GM19240 (cell line): ENCODE measurements around the gene HSD11B2.
"Not testable (repeated sequence)": the region's sequence is repeated elsewhere in the genome, so short reads cannot be mapped to it uniquely, and the experiment has no call there.

ENCODE experiments used
- DNase-seq: peaks from one replicate; pipeline ENCODE4 v3.0.0; 2011; ENCODE audit warnings: low spot score; ENCODE audit not compliant: insufficient read length

Gene HSD11B2

DNA sequence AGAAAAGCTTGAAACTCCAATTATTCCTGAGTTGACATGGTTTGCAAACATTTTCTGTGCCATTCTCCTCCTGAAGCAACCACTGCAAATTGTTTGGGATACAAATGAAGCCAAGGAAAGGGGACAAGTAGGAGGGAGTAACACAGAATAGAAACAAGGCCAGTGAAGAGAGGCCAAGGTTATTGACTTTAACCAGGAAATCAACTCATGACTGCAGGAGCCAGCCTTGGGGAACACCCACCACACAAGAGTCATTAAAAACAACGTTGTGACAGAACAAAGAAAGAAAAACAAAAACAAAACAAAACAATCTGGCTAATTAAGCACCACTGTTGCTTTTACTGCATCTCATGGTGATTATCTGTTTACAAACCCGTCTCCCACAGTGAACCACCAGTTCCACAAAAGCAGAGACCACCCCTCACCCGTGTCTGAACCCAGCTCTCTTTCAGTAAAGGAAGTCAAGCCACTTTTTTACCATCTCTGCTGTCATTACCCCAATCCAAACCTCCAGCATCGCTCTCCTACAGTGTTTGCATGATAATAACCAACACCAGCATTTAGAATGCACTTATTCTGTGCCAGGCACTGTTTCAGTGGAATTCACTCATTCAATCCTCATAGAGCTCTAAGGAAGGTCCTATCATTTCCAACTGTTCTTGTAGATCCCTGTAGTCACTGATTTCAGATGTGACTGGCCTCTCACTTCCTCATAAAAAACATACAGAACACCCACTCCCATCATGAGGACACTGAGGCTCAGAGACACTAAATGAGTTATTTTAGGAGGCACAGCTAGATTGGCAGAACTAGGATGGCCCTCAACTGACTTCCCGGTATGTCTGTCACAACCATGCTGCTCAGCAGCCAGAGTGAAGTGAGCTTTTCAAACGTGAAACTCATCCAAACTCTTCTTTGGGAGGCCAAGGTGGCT, 16.7 kb upstream of the HSD11B2 start:
- no peak for DNase-seq

DNA sequence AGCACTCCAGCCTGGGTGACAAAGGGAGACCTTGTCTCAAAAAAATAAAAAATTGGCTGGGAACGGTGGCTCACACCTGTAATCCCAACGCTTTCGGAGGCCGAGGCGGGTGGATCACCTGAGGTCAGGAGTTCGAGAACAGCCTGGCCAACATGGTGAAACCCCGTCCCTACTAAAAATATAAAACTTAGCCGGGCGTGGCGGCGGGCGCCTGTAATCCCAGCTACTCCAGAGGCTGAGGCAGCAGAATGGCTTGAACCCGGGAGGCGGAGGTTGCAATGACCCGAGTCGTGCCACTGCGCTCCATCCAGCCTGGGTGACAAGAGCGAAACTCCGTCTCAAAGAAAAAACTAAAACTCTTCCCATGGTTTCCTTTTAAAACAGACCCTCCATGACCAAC, 15.5 kb upstream of the HSD11B2 start:
- not testable (repeated sequence) for DNase-seq

DNA sequence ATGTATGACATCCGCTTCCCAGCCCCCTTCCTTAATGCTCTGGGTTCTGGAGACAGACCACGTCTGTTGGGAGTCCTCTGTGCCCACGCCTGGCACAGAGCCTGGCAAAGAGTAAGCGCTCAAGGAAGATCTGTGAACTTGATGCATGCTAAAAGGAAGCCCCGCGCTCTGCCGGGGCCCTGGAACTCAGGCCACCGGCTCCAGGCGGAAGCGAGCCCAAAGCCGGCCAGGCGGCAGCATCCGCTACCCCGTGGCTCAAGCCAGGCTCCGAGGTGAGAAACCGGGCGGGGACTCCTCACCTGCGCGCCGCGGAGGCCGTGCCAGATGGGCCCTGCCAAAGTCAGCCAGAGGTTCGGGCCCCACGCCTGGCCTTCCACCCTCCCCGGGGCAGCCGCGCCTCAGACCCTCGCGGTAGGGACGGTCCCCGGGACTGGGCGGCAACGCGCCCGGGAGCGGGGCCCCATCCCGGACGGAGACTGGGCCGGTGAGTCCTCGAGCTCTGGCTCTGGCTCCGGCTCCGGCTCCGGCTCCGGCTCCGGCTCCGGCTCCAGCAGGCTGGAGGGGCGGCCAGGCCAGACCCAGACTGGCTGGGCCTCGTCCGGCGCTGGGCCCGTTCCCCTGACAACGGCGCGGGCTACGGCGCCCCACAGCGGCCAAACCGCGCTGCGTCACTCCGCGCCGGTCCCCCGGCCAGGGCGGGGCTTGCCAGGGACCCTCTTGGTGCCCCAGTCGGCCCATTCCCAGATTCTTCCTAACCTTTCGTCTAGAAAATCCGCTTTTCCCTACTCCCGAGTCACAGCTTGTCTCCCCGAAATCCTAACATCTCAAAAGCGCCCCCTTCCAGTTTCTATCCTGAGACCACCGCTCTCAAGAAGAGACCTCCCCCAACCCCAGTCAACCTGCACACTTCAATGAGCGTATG, 14.8 kb upstream of the HSD11B2 start, which contains the start of gene ZDHHC1:
TSS of gene ZDHHC1 (minus strand) at position 606 of the 922 bp plus-strand sequence. CDS start 8,702 bp downstream, outside the sequence.
- peak; percentile 84 for DNase-seq

DNA sequence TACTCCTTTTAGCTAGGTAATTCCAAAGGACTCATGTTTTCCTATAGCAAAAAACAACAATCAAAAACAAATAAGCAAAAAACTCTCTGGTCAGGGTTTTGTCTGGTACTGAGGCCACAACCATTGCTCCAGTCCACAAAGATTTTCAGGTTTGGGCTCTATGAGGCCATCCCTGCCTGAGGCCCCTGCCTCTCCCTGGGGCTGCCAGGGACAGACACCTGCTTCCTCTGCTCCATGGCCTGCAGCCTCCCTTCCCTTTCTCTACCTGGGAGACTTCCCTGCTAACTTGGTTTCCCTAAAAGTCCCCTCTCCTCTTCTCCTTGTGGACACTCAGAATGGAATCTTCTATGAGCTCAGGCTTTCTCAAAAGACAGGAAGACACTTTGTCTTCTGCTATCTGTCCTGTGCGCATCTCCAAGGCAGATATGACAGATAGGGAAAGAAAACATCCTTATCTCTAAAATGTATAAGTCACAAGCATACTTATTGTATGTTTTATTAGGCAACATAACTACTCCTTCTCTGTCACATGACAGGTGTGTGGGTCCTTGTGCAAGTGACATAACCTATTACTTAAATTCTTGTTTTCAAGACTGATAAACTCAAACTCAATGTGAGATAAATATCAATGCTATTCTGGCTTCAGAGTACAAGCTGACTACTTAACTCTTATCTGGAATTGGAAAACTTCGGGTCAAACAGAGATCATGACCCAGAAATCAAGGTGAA, 13.4 kb upstream of the HSD11B2 start:
- DNase-seq: no peak

DNA sequence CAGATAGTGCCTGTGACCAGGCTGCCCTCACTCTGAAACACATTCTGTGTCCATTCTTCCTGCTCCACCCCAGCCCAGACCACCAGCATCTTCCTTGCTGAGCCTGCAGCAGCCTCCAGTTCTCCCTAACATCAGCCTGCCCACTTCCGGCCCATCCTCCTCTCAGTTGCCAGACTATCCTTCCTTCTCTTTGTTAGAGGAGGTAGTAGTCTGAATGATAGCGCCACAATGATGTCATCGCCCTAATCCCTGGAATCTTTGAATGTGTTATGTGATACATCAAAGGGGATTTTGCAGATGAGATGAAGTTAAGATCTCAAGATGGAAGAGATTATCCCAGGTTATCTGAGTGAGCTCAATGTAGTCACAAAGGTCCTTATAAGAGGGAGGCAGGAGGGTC, 11.4 kb upstream of the HSD11B2 start:
- no peak for DNase-seq

DNA sequence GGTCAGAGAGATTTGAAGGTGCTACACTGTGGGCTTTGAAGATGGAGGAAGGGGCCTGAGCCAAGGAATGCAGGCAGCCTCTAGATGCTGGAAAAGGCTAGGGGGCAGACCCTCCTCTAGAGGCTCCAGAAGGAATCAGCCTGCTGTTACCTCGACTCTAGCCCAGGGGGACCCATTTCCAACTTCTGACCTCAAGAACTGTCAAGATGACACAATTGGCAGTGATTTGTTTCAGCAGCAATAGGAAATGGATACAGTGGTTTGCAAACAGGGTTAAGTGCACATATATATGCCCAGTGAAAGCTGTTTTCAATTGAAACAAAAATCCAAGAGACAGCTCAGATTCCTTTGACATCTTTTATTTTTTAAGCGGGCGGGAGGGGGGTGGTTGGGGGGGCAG, 11.0 kb upstream of the HSD11B2 start:
- no peak for DNase-seq

DNA sequence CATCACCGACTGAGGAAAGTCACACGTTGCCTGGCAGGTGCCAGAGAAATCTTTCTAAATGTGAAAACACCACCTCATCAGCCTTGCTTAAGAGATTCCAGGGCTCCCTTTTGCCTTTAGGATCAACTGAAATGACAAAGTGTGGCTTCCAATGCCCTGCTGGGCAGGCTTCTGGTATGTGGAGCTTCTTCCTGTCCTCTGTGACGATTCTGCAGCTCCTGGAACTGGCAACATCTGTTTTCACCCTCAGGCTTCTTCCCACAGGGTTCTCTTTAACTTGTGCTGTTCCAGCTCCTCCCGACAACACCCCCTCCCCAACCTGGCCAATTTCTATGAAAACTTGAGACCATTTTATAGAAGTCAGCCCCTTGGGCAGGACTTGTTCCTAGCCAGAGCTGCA, 9.9 kb upstream of the HSD11B2 start:
- DNase-seq: no peak

DNA sequence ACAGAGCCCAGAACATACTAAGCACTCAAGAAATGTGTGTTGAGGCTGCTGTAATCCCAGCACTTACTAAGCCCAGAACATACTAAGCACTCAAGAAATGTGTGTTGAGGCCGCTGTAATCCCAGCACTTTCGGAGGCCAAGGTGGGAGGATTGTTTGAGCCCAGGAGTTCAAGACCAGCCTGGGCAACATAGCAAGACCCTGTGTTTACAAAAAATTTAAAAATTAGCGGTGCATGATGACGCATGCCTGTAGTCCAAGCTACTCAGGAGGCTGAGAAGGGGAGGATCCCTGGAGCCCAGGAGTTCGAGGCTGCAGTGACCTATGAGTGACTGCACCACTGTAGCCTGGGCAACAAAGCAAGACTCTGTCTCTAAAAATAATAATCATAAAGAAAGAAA, 7.9 kb upstream of the HSD11B2 start:
- no peak for DNase-seq

DNA sequence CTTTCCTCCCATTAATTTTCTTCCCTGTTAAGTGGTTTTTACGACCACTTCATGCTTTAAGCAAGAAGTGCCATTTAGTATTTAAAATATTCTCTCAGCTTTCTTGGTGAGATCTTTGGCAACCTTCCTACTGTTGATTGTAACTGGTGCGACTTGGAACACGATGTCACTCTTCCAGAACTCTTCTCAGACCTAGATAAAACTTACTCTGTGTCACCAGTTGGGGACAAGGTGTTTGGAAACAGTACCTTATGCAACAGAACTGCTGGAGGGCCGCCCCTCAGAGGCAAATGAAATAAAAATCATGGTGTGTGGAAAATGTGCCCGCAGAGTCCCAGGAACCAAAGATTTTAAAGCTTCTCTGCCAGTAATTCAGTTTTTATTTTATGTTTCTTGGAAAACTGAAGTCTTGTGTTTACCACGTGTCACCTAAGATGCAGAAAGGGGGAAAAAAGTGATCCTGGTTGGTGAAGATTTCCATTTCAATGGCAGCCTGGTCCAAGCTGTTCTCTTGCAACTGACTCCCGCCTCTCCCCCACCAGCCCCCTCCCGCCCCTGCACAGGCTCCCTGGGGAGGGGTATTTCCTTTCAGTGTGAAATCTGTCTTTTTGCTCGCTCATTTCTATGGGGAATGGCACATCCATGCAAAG, 7.2 kb upstream of the HSD11B2 start:
- DNase-seq: no peak

DNA sequence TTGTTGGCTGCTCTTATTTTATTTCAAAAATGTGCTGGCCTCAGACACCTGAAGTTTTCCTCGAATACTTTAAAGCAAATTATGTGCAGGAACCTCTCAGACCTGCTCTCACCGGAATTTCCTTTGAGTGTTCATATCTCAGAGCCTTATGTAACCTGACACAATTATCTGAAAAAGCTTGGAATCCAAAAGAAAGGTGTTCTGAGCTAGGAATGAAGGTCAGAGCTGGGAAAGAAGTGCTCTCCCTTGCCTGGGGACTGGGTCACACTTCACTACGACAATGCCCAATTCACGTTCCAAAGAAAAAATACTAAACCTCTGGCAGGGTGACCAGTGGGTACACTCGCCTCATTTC, 6.7 kb upstream of the HSD11B2 start:
- no peak for DNase-seq

DNA sequence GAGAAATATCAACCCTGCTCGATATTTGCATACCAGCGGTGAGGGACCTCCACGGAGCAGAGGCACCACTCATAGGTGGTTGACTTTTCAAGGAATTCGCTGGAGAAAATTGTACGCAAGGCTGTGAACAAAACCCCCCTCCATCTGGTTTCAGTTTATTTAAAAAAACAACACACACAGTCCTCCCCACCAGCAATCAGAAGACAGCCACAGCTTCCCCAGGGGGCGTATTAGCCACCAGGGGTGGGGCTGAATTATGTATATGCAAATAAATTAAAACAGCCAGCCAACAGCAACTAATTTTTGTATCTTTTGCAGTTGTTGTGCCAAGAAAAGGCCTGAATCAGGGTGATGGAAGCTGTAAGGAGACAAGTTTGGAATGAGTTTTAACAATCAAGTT, 5.9 kb upstream of the HSD11B2 start:
- DNase-seq: no peak

DNA sequence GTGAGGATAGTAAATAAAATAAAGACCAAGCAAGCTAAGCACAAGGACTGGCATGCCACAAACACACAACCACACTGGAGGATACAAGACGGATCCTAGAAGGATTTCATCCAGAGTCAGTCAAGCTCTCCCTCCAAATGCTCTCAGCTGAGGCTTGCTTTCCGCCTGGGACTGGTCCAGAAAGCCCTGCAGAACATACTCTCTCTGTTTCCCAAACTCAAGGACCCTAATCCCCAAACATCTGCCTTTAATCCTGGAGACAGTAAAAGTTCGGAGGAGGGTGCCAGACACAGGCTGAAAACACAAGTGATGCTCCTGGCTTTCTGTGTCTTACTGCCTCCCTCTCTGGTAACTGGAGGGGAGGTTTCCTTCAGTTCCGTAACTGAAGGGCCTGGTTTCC, 5.3 kb upstream of the HSD11B2 start:
- no peak for DNase-seq

DNA sequence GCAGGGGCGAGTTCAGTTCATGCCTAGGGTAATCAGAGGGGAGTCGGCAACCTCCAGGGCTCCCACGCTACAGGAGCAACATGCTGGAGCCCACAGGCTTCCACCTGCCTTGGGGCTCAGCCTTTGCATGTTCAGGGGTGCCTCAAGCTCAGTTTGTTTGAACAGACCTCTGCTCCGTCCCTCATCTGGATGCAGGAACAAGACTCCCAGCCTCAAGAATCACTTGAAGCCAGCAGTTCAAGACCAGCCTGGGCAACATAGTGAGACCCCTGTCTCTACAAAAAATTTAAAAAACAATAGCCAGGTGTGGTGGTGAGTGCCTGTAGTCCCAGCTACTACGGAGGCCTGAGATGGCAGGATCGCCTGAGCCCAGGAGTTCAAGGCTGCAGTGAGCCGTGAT, 4.9 kb upstream of the HSD11B2 start:
- DNase-seq: no peak

DNA sequence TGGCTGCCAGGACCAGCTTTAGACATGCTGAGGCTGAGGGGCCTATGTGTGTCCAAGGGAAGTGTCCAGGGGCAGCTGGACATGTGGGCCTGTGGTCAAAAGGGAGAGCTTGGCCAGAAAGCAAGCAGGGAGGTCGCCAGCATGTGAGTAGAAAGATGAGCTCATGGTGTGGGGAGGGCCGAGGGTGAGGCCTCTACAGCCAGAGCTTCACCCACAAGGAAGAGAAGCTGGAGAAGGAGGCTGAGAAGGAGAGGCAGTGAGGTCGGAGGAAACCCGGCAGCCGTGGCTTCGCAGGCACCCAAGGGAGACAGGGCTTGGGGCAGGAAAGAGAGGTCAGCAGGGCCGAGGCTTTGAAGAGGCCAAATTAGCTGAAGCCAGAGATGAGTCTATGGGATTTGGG, 4.0 kb upstream of the HSD11B2 start:
- DNase-seq: no peak

DNA sequence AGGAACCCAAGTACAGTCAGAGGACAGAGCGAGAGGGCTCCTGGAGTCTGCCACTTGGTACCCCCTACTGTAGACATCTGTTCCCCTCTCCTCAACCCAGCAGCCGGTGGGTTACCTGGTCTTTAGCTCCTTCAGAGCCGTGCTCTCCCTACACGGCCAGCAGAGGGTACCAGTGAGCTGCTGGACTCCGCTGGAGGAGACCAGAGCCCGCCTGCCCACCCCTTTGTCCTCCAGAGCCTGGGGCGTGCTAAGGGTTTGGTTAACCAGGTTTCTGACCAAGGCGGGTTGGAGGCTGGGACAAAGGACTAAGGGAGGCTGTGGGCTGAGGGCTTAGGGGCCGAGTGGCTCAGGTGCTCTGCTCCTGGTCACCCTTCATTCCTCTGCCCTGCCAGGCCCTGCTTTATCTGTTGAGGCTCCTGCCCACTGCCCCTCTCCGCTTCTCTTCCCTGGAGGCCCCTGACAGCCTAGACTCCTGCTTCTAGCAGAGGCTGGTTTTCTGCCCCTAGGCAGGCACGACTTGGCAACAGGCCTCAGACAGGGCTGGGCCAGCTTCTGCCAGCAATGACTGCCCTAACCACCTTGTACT, 2.7 kb upstream of the HSD11B2 start:
- peak; percentile 66 for DNase-seq

DNA sequence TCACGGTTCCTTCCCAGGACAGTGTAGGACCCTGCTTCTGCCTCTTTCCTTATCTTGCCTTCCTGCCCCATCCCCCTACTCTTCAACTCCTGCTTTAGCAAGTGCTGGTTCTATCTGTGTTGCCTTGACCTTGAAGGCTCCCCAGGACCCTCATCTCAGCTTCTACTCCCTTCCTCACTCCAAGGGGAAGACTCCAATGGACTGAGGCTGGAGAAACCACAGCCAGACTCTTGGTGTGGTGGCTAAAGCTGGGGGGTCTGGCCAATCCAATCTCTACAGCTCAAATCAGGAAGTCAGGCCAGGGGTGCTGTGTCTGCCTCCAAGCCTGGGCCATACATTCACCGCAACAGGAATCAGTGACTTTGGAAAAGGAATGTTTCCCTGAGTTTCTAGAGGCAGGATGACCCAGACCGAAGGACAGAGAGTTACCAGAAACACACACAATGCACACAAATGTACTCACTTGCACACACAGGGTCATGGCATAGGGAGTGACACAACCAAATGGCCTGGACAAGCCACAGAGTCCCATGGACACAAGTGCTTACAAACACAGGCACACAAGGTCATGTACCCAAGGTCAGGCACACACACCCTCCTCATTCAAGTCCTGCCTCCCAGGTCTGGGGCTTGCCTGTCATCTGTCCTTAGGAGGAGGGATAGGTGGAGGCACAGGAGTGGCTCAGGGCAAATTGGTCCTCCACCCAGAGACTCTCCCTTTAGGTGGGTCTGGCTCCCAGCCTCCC, 1.7 kb upstream of the HSD11B2 start:
- DNase-seq: no peak

DNA sequence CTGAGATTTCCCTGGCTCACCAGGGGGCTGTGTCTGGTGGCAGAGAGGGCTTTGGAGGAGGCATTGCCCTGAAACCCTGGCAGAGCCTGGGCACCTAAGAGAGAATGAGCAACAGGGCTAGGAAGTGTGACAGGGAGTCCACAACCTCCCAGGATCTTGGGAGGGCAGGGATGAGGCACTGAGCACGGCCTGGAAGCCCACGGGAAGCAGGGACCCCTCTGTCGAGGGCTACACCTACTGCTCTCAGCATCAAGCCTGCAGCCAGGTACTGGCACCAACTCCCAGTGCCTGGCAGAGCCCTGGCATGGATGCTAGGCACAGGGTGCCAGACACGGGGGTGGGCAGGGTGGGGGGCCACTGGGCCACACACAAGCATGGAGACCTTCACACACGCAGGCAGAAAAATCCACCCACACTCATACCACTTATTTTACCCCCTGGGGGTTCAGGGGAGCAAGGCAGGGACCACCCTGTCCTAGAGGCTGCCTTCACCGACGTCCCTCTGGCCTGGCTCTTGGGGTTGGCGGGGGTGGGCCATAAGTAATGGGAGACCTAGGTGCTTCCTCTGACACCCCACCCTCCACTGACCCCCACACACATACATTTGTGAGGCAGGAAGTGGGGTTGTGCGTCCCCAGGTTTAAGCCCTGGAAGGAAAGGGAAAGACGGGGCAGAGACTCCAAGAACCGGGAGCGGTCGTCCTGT, 970 bp upstream of the HSD11B2 start:
- DNase-seq: no peak

DNA sequence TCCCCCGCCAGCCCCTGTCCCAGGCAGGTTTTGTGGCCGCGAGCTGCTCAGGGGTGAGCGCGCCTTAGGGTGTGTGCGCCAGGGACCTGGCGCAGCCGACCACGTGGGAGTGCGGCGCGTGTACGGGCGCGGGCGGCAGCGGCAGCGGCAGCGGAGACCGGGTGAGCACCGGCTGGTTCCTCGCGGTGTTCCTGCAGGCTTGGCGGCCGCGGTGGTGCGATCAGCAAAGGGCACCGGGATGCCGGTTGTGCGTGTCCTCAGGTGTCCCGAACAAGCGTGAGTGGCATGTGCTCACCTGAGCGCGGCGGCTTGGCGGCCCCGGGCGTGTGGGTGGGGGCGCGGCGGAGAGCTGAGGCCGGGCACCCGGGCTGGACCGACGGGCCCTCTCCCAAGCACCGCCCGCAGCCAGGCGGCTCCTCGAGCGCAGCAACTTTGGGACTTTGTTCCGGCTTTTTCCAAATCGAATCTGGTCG, 381 bp upstream of the HSD11B2 start:
- DNase-seq: no peak
